GM21528 (cell line): Measurements from ENCODE around the gene EFCAB6.

ENCODE experiments used
- ATAC-seq: cut with Tn5 transposase; IDR thresholded peaks from one replicate; pipeline ENCODE4 v1.9.1; 2021; ENCODE audit warnings: mild to moderate bottlenecking, moderate library complexity; ENCODE audit not compliant: unreplicated experiment, low FRiP score

The EFCAB6 gene

GRCh38 chr22:43731988-43732387 is 80.1 kb downstream of the EFCAB6 start:
- ATAC-seq = no peak

GRCh38 chr22:43726964-43727543 is 85.1 kb downstream of the EFCAB6 start:
- ATAC-seq = no peak

GRCh38 chr22:43726322-43726721 is 85.8 kb downstream of the EFCAB6 start:
- no peak for ATAC-seq

- no peak for ATAC-seq
Measured at GRCh38 chr22:43723816-43724215, 88.3 kb downstream of the EFCAB6 start.

DNA sequence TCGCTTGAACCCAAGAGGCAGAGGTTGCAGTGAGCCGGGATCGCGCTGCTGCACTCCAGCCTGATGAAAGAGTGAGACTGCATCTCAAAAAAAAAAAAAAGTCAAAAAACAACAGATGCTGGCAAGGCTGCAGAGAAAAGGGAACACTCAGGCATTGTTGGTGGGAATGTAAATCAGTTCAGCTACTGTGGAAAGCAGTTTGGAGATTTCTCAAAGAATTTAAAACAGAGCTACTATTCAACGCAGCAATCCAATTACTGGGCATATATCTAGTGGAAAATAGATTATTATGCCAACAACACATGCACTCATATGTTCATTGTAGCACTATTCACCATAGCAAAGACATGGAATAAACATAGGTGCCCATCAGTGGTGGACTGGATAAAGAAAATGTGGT is 89.7 kb downstream of the EFCAB6 start:
- no peak for ATAC-seq

DNA sequence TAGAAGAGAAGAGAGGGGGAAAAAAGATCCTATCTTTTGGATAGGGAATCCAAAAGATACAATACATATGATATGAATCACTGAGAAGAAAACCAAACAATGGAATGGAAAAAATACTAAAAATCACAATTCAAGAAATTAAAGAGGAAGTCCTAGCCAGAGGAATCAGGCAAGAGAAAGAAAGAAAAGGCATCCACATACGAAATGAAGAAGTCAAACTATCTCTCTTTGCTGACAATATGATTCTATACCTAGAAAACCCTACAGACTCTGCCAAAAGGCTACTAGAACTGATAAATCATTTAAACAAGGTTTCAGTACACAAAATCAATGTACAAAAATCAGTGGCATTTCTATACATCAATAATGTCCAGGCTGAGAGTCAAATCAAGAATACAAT is 91.4 kb downstream of the EFCAB6 start:
- no peak for ATAC-seq

- no peak for ATAC-seq
Measured at GRCh38 chr22:43714104-43714503, 98.0 kb downstream of the EFCAB6 start.

DNA sequence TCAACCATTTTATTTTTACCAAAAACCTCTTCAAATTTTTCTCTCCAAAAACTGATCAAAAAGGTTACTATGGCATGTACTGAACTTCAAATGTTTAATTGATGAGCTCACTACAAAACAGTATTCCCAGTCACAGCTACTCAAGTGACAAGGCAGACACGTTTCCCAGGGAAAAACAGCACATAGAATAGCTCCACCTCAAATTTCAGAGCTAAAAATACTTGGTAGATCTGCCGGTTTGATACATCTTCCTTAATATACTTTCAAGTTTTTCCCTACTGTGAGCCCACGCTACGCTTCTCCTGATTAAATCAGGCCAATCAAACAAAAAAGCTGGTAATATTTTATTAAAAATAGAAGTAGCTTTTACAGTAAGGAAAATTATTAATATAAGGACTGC is 100.4 kb downstream of the EFCAB6 start:
- ATAC-seq = no peak

DNA sequence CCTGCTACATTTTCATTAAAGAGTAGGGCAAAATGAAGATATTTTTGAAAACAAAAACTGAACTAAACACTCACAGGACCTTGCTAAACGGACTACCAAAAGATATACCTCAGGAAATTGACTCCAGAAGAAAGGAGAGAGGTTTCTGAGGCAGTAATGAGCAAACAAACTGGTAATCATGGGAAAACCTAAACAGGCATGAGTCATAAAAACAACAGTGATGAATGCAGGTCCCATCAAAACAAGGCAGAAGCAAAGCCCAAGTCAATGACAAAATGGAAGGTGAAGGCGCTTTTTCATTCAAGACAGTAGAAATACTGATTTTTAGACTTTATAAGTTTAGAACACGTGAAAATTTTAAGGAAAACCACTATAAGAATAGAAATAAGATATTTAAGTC is 104.5 kb downstream of the EFCAB6 start:
- ATAC-seq = no peak

- no peak for ATAC-seq
Measured at GRCh38 chr22:43706571-43707328, 105.4 kb downstream of the EFCAB6 start.

DNA sequence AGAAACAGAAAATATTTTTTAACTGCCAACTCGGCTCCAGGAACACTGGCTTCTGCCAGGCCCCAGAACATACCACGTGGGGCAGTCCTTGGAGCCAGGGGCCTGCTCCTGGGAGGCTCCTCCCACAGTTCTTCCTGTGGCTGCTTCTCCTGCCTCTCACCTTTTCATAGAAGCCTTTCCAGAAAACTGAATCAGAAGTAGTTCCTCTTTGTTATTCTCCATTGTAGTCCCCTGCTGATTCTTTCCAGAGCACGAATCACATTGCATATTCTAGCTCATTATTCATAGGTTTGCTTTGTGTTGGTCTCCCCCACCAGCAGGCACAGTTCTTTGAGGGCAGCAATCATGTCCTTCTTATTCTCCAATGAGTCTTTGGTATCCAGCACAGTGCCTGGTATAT is 106.0 kb downstream of the EFCAB6 start:
- ATAC-seq = no peak

GRCh38 chr22:43704051-43704450 is 108.1 kb downstream of the EFCAB6 start:
- no peak for ATAC-seq

DNA sequence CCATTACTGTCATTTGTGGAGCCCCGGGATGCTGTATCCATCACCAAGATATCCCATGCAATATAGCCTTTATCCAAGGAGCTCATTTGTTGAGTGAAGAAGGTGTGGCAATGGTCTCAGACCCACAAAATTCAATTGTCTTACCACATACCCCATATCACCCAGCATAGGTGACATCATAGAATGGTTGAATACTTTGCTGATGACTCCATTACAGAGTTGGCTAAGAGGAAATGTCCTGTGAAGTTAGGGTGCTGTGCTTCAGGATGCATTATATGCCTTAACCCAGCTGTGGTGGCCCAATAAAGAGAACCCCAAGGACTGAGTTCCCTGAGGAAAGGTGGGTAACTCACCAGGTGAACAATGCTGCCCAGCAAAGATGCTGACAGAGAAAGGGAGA is 113.7 kb downstream of the EFCAB6 start:
- ATAC-seq = no peak

- no peak for ATAC-seq
Measured at GRCh38 chr22:43697894-43698293, 114.2 kb downstream of the EFCAB6 start.

GRCh38 chr22:43693249-43693648 is 118.9 kb downstream of the EFCAB6 start:
- ATAC-seq = no peak

DNA sequence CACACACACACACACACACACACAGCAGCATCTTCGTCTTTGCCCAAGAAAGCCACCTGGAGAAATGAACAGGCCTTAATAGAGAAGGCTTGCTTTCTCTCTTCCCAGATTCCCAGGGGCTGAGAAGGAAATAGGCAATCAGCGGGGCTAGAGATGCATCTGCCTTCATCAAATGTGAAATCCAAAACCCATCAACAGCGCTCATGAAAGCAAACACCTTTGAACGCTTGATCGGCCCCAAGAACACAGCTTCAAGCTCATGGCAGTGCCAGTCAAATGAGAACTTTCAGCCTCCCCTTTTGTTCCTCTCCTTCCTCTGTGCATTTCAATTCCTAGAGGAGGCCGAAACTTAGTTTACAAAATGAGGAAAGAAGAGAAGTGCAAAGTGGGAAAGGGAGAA is 122.7 kb downstream of the EFCAB6 start:
- no peak for ATAC-seq

DNA sequence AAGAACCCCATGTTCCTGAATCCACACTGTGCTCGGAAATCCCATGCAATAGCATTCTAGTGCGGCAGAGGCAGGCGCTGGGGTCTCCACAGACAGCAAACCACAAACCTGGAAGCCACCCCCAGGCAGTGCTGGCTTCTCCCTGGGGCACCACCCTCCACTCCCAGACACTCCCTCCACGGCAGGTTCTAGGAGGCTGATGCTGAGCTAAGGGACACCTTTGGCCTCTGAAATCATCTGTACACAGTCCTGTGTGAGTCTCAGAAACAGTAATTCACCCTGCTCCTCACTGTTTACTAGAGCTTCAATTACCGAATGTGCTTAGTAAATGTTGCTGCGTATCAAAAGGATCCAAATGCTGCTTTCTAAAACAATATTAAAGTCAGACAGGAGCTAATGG is 129.3 kb downstream of the EFCAB6 start:
- no peak for ATAC-seq

GRCh38 chr22:43681731-43682360 is 130.3 kb downstream of the EFCAB6 start:
- ATAC-seq = no peak

GRCh38 chr22:43670513-43670912 is 141.6 kb downstream of the EFCAB6 start:
- no peak for ATAC-seq

DNA sequence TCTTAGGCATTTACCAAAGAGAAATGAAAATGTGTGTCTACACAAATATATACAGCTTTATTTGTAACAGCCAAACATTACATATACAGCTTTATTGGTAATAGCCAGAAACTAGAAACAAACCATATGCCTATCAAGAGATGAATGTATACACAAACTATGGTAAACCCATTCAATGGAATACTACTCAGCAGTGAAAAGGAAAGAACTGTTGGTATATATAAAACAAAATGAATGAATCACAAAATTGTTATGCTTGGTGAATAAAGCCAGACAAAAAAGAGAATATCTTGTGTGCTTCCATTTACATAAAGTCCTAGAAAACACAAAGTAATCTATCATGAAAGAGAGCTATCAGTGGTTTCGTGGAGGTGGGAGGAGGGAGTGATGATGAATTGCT is 142.9 kb downstream of the EFCAB6 start:
- ATAC-seq = no peak

GRCh38 chr22:43667656-43668055 is 144.4 kb downstream of the EFCAB6 start:
- no peak for ATAC-seq

- no peak for ATAC-seq
Measured at GRCh38 chr22:43666457-43666856, 145.6 kb downstream of the EFCAB6 start.
